KMS-11 (cell line): Measurements from ENCODE around the gene IL3.
A peak's percentile ranks its signal among the peaks of the same experiment; 100 is the strongest.

ENCODE experiments used
- H2AFZ ChIP-seq: fragments of 200-600 bp; sonication (generic); 2 replicates; pipeline ENCODE4 v1.6.1; 2016; ENCODE audit warnings: antibody characterized with exemption, mixed run types, low read depth
- H3K27ac ChIP-seq: fragments of 200-600 bp; sonication (generic); 2 replicates; pipeline ENCODE4 v1.6.1; 2016; ENCODE audit warnings: mild to moderate bottlenecking, mixed run types
- H3K27me3 ChIP-seq: fragments of 200-600 bp; sonication (generic); 2 replicates; pipeline ENCODE4 v1.6.1; 2017; ENCODE audit warnings: mild to moderate bottlenecking, low read depth, mixed run types, moderate library complexity; ENCODE audit not compliant: insufficient read depth
- H3K36me3 ChIP-seq: fragments of 200-600 bp; sonication (generic); 2 replicates; pipeline ENCODE4 v1.6.1; 2017; ENCODE audit warnings: mild to moderate bottlenecking, mixed run types; ENCODE audit not compliant: insufficient read depth
- H3K4me1 ChIP-seq: fragments of 200-600 bp; sonication (generic); 2 replicates; pipeline ENCODE4 v1.6.1; 2016; ENCODE audit warnings: mild to moderate bottlenecking, low read depth, mixed run types; ENCODE audit not compliant: poor library complexity, severe bottlenecking
- H3K4me2 ChIP-seq: fragments of 200-600 bp; sonication (generic); 2 replicates; pipeline ENCODE4 v1.7.0; 2016; ENCODE audit warnings: mild to moderate bottlenecking, mixed run types
- H3K4me3 ChIP-seq: fragments of 200-600 bp; sonication (generic); IDR thresholded peaks from 2 replicates; pipeline ENCODE4 v1.6.1; 2017; ENCODE audit warnings: low read depth, low read length, mixed read lengths; ENCODE audit not compliant: insufficient read depth
- H3K79me2 ChIP-seq: fragments of 200-600 bp; sonication (generic); 2 replicates; pipeline ENCODE4 v1.6.1; 2016; ENCODE audit warnings: low read depth, mixed run types; ENCODE audit not compliant: insufficient read depth
- H3K9ac ChIP-seq: fragments of 200-600 bp; sonication (generic); 2 replicates; pipeline ENCODE4 v1.6.1; 2016; ENCODE audit warnings: mild to moderate bottlenecking, mixed run types
- H4K20me1 ChIP-seq: fragments of 200-600 bp; sonication (generic); 2 replicates; pipeline ENCODE4 v1.6.1; 2016; ENCODE audit warnings: mild to moderate bottlenecking, mixed run types; ENCODE audit not compliant: insufficient read depth
- TF ChIP-seq, protein P1 (sequence below): fragments of 200-600 bp; sonication (generic); conservative IDR thresholded peaks from 2 replicates; pipeline ENCODE4 v1.6.1; 2017; ENCODE audit warnings: low read depth, mild to moderate bottlenecking, antibody characterized with exemption, low read length, moderate library complexity, mixed read lengths

The IL3 gene

DNA sequence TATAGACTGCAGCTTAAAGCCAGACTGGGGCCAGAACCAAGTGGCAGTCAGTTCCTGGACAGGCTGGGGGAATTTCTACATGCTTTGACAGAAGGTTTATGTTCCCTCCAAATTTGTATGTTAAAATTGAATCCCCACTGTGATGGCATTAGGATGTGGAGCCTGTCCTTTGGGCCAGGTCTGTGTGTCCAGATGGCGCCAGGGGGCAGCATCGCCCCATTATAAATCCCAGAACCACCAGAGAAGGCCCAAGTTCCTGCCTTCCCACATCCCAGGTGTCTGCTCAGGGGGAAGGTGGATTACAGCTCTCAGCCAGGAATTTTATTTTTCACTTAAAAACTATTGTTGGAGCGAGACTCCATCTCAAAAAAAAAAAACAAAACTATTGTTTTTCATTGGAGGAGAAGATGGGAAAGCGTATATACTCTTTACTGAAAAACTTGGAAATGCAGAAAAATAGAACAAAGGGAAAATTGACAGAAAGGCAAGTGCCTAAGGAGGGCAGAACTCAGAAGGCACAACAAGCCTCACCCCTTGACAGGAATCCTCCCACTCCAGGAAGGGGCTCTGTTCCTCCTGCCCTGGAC, 5.0 kb downstream of the IL3 start:
- H3K4me3 ChIP-seq: no peak overlapping the region
- no peaks in the 10 kb centered on the region for H3K36me3 ChIP-seq
- H3K4me1 ChIP-seq: peaks cover 14% of the 10 kb centered on the region
- no peaks in the 10 kb centered on the region for H3K79me2 ChIP-seq
- no peak overlapping the region for H3K9ac ChIP-seq
- no peak overlapping the region for H2AFZ ChIP-seq
- H3K4me2 ChIP-seq: no peak overlapping the region
- TF ChIP-seq, protein P1, sequence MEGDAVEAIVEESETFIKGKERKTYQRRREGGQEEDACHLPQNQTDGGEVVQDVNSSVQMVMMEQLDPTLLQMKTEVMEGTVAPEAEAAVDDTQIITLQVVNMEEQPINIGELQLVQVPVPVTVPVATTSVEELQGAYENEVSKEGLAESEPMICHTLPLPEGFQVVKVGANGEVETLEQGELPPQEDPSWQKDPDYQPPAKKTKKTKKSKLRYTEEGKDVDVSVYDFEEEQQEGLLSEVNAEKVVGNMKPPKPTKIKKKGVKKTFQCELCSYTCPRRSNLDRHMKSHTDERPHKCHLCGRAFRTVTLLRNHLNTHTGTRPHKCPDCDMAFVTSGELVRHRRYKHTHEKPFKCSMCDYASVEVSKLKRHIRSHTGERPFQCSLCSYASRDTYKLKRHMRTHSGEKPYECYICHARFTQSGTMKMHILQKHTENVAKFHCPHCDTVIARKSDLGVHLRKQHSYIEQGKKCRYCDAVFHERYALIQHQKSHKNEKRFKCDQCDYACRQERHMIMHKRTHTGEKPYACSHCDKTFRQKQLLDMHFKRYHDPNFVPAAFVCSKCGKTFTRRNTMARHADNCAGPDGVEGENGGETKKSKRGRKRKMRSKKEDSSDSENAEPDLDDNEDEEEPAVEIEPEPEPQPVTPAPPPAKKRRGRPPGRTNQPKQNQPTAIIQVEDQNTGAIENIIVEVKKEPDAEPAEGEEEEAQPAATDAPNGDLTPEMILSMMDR: peak; percentile 70; the same call in 1 of the 2 replicates
- H4K20me1 ChIP-seq: no peaks in the 10 kb centered on the region
- no peaks in the 10 kb centered on the region for H3K27me3 ChIP-seq
- no peak overlapping the region for H3K27ac ChIP-seq

DNA sequence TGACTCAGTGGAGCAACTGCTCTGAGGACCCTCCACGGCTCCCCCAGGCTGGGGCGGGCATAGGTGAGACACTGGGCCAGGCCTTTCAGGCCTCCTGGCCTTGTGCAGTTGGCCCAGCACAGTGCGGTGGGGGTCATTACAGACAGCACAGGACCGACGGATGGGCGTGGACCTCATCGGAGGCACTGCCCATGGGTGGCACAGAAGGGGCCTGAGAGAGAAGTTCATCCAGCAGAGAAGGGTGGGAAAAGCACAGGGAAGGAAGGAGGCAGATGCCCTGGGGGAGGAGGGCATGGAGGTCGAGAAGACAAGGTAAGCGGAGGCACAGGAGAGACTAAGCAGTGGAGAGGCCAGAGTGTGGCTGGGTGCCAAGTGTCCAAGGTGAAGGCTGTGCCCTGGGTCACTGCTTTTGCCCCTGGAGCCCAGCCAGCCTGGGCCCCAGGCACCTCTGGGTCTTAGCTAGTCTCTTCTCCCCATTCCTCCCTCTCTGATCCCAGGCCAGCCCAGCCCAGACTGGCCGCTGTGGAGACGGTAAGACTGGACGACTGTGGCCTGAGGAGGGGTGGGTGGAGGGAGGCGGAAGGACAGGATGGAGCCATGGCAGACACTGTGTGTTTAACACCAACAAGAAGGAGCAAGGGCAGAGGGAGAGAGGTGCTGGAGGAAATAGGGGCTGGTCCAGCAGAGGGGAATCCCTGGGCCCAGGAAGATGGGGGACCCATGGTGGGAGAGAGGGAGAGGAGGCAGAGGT, 5.7 kb downstream of the IL3 start:
- H3K4me3 ChIP-seq: no peak overlapping the region
- H3K4me2 ChIP-seq: no peak overlapping the region
- no peak overlapping the region for H3K9ac ChIP-seq
- no peak overlapping the region for H2AFZ ChIP-seq
- TF ChIP-seq, protein P1: no peak
- no peaks in the 10 kb centered on the region for H3K36me3 ChIP-seq
- no peak overlapping the region for H3K27ac ChIP-seq
- peaks cover 14% of the 10 kb centered on the region for H3K4me1 ChIP-seq
- H4K20me1 ChIP-seq: no peaks in the 10 kb centered on the region
- H3K79me2 ChIP-seq: no peaks in the 10 kb centered on the region
- H3K27me3 ChIP-seq: no peaks in the 10 kb centered on the region

DNA sequence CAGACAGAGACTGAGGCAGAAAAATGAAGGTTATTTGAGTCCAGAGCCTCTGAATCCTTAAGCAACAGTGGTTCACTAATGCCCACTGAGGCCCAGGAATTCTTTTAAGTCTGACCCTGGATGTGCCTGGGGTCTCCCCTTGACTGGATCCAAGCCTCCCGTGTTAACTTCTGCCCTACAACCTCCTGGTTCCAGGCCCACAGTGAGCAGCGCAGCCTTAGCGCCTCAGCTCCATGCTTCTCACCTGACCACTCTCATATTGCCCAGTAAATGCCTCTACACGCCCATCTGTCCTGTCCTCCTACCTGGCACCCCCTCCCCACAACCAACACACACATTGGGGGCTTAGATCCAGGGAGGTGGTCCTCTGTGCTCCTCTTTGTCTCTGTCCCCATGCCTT, 6.4 kb downstream of the IL3 start:
- H4K20me1 ChIP-seq: no peaks in the 10 kb centered on the region
- no peak overlapping the region for H3K4me2 ChIP-seq
- no peak overlapping the region for H3K4me3 ChIP-seq
- no peaks in the 10 kb centered on the region for H3K27me3 ChIP-seq
- no peak overlapping the region for H3K27ac ChIP-seq
- H2AFZ ChIP-seq: no peak overlapping the region
- H3K79me2 ChIP-seq: no peaks in the 10 kb centered on the region
- no peak overlapping the region for H3K9ac ChIP-seq
- TF ChIP-seq, protein P1: no peak
- no peaks in the 10 kb centered on the region for H3K36me3 ChIP-seq
- peaks cover 14% of the 10 kb centered on the region for H3K4me1 ChIP-seq

DNA sequence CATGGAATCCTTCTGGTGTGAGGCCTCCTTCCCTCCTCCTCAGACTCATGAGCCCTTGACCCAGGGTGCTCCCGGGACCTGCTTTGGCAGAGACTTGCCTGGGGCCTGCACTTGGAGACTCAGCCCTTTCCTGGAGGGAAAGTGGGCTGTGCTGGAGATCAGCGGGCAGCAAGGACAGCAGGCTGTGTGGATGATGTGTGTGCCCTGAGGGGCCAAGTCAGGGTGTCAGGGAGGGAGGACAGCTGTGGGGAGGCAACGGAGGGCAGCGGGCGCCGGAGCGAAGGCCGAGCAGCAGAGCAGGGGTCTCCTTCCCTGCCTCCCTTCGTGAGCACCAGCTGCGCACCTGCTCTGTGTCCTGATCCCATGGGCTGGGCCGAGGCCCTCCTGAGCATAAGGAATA, 7.0 kb downstream of the IL3 start:
- Histone ChIP-seq H3K4me1 (peaks cover 14% of the 10 kb centered on the region), H3K4me2 (no peak overlapping the region)
- TF ChIP-seq, protein P1: no peak

More for the DNA sequence above, 7.0 kb downstream of the IL3 start:
- Histone ChIP-seq H3K36me3 (no peaks in the 10 kb centered on the region), H4K20me1 (no peaks in the 10 kb centered on the region), H2AFZ (no peak overlapping the region), H3K9ac (no peak overlapping the region), H3K27ac (no peak overlapping the region), H3K79me2 (no peaks in the 10 kb centered on the region), H3K4me3 (no peak overlapping the region), H3K27me3 (no peaks in the 10 kb centered on the region)
